HFF-Myc (cell line): Measurements from ENCODE around the gene SEC24C.
A peak's percentile ranks its signal among the peaks of the same experiment; 100 is the strongest.

ENCODE experiments used
- DNase-seq: peaks from one replicate; pipeline ENCODE4 v3.0.0-alpha.2; 2011; ENCODE audit warnings: low read depth; ENCODE audit errors: extremely low read depth
- H3K4me3 ChIP-seq: replicated peaks from 2 replicates; pipeline ENCODE4 v1.5.1; 2011; ENCODE audit warnings: low read depth, mild to moderate bottlenecking, control low read depth, low read length
- CTCF ChIP-seq: IDR thresholded peaks from 2 replicates; pipeline ENCODE4 v1.5.1; 2012; ENCODE audit warnings: mild to moderate bottlenecking, low read depth, low read length, control low read depth; ENCODE audit errors: missing control alignments

Gene SEC24C

GRCh38 chr10:73762915-73763314 is 18.7 kb downstream of the SEC24C start:
- DNase-seq = no peak
- TF ChIP-seq CTCF = no peak
- H3K4me3 ChIP-seq = no peak overlapping the region

GRCh38 chr10:73763343-73763742 is 19.2 kb downstream of the SEC24C start:
- TF ChIP-seq CTCF = no peak
- H3K4me3 ChIP-seq = no peak overlapping the region
- DNase-seq = no peak

GRCh38 chr10:73765066-73765465 is 20.9 kb downstream of the SEC24C start:
- DNase-seq = no peak
- no peak for TF ChIP-seq CTCF
- no peak overlapping the region for H3K4me3 ChIP-seq

- H3K4me3 ChIP-seq = no peak overlapping the region
- no peak for DNase-seq
- no peak for TF ChIP-seq CTCF
Measured at GRCh38 chr10:73768881-73769280, 24.7 kb downstream of the SEC24C start.

- no peak for TF ChIP-seq CTCF
- no peak for DNase-seq
- no peak overlapping the region for H3K4me3 ChIP-seq
Measured at GRCh38 chr10:73769396-73769795, 25.2 kb downstream of the SEC24C start.

GRCh38 chr10:73771722-73772280 is 27.6 kb downstream of the SEC24C start:
- no peak for DNase-seq
- no peak for TF ChIP-seq CTCF

More at GRCh38 chr10:73771722-73772280, 27.6 kb downstream of the SEC24C start:
- H3K4me3 ChIP-seq = peak overlapping the region; percentile 65
